Panc1 (cell line): ENCODE data around the gene SERPINA9. TPM values are rescaled to one million over a fixed set of nuclear protein-coding genes. Genes with fewer than 3 reads are reported as not detected.

Experiments
- ATAC-seq: fragments of 200-7000 bp; cut with Tn5 transposase; 2 replicates; pipeline ENCODE4 v1.9.1; 2020; ENCODE audit warnings: mild to moderate bottlenecking, moderate library complexity
- BruUV-seq: library from RNA; stranded (reverse); fragments of 400-500 nt; replicated peaks from 2 replicates; lab custom pipeline; 2021; lab: Mats Ljungman, UMichigan
- CTCF ChIA-PET: fragments of 300-600 bp; sonication (Branson Sonifier 250); formaldehyde crosslinking; loops from one replicate; lab custom pipeline; 2022; ENCODE audit warnings: antibody characterized with exemption; lab: Charles Lee
- POLR2A ChIA-PET: fragments of 300-600 bp; sonication (Branson Sonifier 250); formaldehyde crosslinking; loops from one replicate; lab custom pipeline; 2022; ENCODE audit warnings: antibody characterized with exemption; lab: Charles Lee
- DNase-seq: peaks from one replicate; pipeline ENCODE4 v3.0.0-alpha.2; 2010; ENCODE audit warnings: low read depth, low spot score
- H3K27ac ChIP-seq: 2 replicates; pipeline ENCODE4 v1.5.1; 2011; ENCODE audit warnings: mild to moderate bottlenecking, low read length, inconsistent platforms
- H3K27me3 ChIP-seq: fragments of 200-500 bp; sonication (Bioruptor generic); 2 replicates; pipeline ENCODE4 v1.6.0; 2014; ENCODE audit warnings: low read length, inconsistent platforms; ENCODE audit not compliant: control insufficient read depth, insufficient read depth
- H3K36me3 ChIP-seq: fragments of 200-500 bp; sonication (Bioruptor generic); 2 replicates; pipeline ENCODE4 v1.5.1; 2014; ENCODE audit warnings: inconsistent platforms, mild to moderate bottlenecking, low read length, moderate library complexity; ENCODE audit not compliant: control insufficient read depth, insufficient read depth
- H3K4me1 ChIP-seq: 2 replicates; pipeline ENCODE4 v1.5.1; 2011; ENCODE audit warnings: inconsistent platforms, mild to moderate bottlenecking, low read length, moderate library complexity; ENCODE audit not compliant: control insufficient read depth, insufficient read depth
- H3K4me3 ChIP-seq, 2 experiments: 2 replicates each; pipeline ENCODE4 v1.5.1; 2011 to 2012; ENCODE audit warnings: low read depth in 2 of 2, low read length in 2 of 2, mild to moderate bottlenecking in 2 of 2, inconsistent platforms in 1 of 2, moderate library complexity in 1 of 2
- H3K9me3 ChIP-seq: fragments of 200-500 bp; sonication (Bioruptor generic); 2 replicates; pipeline ENCODE4 v1.5.1; 2014; ENCODE audit warnings: low read depth, mild to moderate bottlenecking, inconsistent platforms, low read length, moderate library complexity; ENCODE audit not compliant: control insufficient read depth, insufficient read depth
- POLR2AphosphoS5 ChIP-seq: IDR thresholded peaks from 2 replicates; pipeline ENCODE4 v1.6.1; 2012; ENCODE audit warnings: mild to moderate bottlenecking, low read depth, low read length, moderate library complexity
- SIN3A ChIP-seq: IDR thresholded peaks from 2 replicates; pipeline ENCODE4 v1.6.1; 2012; ENCODE audit warnings: low read depth, mild to moderate bottlenecking, low read length, moderate library complexity, borderline replicate concordance; ENCODE audit not compliant: insufficient read depth
- TCF7L2 ChIP-seq: IDR thresholded peaks from 2 replicates; pipeline ENCODE4 v1.6.1; 2011; ENCODE audit warnings: mild to moderate bottlenecking, low read depth, low read length, inconsistent platforms
- in situ Hi-C: cut with HindIII; loops from 2 replicates; pipeline ENCODE4 v1.10.0; 2016; ENCODE audit warnings: low sequenced_read_pairs, low pct_unique_long_range_greater_than_20kb
- intact Hi-C: fragments of 100-400 bp; cut with micrococcal nuclease; formaldehyde crosslinking; loops from one replicate; pipeline ENCODE4 v1.10.0; 2022; ENCODE audit not compliant: unreplicated experiment
- total RNA-seq: library from RNA; stranded (reverse); gene quantifications from one replicate; pipeline ENCODE4 v1.2.1, GENCODE V29; 2021; ENCODE audit not compliant: unreplicated experiment
- TF ChIP-seq, protein P1 (sequence below), 2 experiments: IDR thresholded peaks; 2 replicates each; pipeline ENCODE4 v1.6.1; 2011 to 2012; ENCODE audit warnings: low read depth in 2 of 2, control low read depth in 1 of 2, low read length in 1 of 2, mild to moderate bottlenecking in 1 of 2, moderate library complexity in 1 of 2; ENCODE audit not compliant: insufficient read depth in 1 of 2
- TF ChIP-seq, protein P2 (sequence below): fragments of 450-650 bp; IDR thresholded peaks from 2 replicates; pipeline ENCODE4 v1.5.1; 2017; ENCODE audit warnings: mild to moderate bottlenecking

The SERPINA9 gene
- total RNA-seq, 1 experiment from 2014 or later = not detected

DNA sequence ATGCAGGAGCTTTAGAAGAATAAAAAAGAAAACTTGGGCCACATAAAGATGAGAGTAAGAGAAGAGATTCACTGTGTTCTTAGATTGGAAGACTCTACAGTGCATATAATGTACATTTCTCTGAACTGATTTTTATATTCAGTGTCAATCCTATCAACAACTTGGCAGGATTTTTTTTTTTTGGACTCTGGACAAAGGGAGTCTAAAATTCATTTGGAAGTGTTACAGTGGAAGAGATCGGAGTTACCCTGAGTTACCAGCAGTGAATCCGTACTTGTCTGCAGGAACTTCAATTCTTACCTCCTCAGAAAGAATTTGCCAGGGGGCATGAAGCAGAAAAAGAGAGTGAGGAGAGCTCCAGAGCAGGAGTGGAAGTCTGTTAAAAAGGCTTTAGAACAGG is 47.4 kb downstream of the SERPINA9 start:
- Histone ChIP-seq H3K4me3 (no peak overlapping the region), H3K4me1 (no peaks in the 10 kb centered on the region), H3K9me3 (no peaks in the 10 kb centered on the region), H3K27ac (no peak overlapping the region), H3K27me3 (no peaks in the 10 kb centered on the region; the same call in 1 of the 2 replicates), H3K36me3 (no peaks in the 10 kb centered on the region)
- in situ Hi-C loops (no loop called here), intact Hi-C loops (loop anchor here (10.0 kb wide), 1 partner anchor 246 kb away; no protein-coding TSS in a partner anchor)
- no TSS peak for BruUV-seq
- no peak for DNase-seq
- CTCF ChIA-PET = interaction anchor here (0.6 to 0.7 kb wide), 2 partner anchors 58 to 248 kb away, joined by 4 to 5 read pairs; no protein-coding TSS in a partner anchor
- TF ChIP-seq POLR2AphosphoS5 (no peak), TCF7L2 (no peak), SIN3A (no peak)
- TF ChIP-seq, protein P1, sequence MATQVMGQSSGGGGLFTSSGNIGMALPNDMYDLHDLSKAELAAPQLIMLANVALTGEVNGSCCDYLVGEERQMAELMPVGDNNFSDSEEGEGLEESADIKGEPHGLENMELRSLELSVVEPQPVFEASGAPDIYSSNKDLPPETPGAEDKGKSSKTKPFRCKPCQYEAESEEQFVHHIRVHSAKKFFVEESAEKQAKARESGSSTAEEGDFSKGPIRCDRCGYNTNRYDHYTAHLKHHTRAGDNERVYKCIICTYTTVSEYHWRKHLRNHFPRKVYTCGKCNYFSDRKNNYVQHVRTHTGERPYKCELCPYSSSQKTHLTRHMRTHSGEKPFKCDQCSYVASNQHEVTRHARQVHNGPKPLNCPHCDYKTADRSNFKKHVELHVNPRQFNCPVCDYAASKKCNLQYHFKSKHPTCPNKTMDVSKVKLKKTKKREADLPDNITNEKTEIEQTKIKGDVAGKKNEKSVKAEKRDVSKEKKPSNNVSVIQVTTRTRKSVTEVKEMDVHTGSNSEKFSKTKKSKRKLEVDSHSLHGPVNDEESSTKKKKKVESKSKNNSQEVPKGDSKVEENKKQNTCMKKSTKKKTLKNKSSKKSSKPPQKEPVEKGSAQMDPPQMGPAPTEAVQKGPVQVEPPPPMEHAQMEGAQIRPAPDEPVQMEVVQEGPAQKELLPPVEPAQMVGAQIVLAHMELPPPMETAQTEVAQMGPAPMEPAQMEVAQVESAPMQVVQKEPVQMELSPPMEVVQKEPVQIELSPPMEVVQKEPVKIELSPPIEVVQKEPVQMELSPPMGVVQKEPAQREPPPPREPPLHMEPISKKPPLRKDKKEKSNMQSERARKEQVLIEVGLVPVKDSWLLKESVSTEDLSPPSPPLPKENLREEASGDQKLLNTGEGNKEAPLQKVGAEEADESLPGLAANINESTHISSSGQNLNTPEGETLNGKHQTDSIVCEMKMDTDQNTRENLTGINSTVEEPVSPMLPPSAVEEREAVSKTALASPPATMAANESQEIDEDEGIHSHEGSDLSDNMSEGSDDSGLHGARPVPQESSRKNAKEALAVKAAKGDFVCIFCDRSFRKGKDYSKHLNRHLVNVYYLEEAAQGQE (IDR thresholded peaks at IDR 0.05; ENCODE audit: insufficient read depth in 1 of 2, low read depth in 2 of 2, low read length in 1 of 2) = no peak
- TF ChIP-seq, protein P2, sequence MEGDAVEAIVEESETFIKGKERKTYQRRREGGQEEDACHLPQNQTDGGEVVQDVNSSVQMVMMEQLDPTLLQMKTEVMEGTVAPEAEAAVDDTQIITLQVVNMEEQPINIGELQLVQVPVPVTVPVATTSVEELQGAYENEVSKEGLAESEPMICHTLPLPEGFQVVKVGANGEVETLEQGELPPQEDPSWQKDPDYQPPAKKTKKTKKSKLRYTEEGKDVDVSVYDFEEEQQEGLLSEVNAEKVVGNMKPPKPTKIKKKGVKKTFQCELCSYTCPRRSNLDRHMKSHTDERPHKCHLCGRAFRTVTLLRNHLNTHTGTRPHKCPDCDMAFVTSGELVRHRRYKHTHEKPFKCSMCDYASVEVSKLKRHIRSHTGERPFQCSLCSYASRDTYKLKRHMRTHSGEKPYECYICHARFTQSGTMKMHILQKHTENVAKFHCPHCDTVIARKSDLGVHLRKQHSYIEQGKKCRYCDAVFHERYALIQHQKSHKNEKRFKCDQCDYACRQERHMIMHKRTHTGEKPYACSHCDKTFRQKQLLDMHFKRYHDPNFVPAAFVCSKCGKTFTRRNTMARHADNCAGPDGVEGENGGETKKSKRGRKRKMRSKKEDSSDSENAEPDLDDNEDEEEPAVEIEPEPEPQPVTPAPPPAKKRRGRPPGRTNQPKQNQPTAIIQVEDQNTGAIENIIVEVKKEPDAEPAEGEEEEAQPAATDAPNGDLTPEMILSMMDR = no peak
- POLR2A ChIA-PET = no interaction called here
- no peak for ATAC-seq

DNA sequence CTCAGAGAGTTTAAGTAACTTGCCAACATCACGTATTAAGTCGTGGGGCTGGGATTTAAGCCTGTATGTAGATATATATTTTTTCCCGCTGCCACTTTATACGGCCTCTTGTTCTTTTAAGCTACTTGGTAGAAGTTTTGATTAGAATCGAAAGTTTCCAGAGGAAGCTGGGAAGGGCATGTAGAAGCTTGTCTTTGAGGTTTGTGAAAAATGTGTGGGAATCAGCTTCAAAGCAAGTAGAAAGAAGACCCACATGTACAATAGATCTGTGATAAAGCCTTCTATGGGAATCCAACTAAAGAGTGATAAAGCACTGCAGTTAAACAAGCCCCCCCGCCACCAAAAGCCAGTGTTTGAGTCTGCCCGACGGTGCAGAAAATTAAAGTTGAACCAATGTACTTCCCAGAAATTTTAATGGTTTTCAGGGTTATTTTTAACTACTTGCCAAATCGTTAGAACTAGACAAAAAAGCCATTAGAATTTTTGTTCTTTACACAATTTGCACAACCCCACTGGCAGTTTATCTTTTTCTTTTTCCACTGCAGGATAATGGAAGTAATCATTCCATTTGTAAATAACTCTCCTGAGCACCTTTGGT is 48.9 kb downstream of the SERPINA9 start:
- TF ChIP-seq, protein P2 = no peak
- TF ChIP-seq, protein P1 (IDR thresholded peaks at IDR 0.05; ENCODE audit: insufficient read depth in 1 of 2, low read depth in 2 of 2, low read length in 1 of 2) = no peak
- TF ChIP-seq SIN3A (no peak), TCF7L2 (no peak), POLR2AphosphoS5 (no peak)
- Histone ChIP-seq H3K4me3 (no peak overlapping the region), H3K27me3 (no peaks in the 10 kb centered on the region; the same call in 1 of the 2 replicates), H3K9me3 (no peaks in the 10 kb centered on the region), H3K36me3 (no peaks in the 10 kb centered on the region), H3K27ac (no peak overlapping the region), H3K4me1 (no peaks in the 10 kb centered on the region)
- in situ Hi-C loops = no loop called here
- BruUV-seq = no TSS peak
- DNase-seq (no peak), ATAC-seq (no peak)
- ChIA-PET POLR2A (no interaction called here), CTCF (no interaction called here)
- intact Hi-C loops = loop anchor here (10.0 kb wide), 1 partner anchor 248 kb away; no protein-coding TSS in a partner anchor
